HEK293 (cell line): ENCODE results near the gene ASXL2.

Experiments
- CTCF ChIA-PET: fragments of 350-600 bp; formaldehyde crosslinking; extraction: SDS; loops from one replicate; lab custom pipeline; 2021; ENCODE audit warnings: antibody characterized with exemption; lab: Yijun Ruan, JAX
- POLR2A ChIA-PET: fragments of 300-600 bp; formaldehyde crosslinking; extraction: SDS; loops from one replicate; lab custom pipeline; 2020; ENCODE audit warnings: antibody characterized with exemption, inconsistent platforms; lab: Yijun Ruan, JAX
- H3K27ac ChIP-seq: fragments of 200-500 bp; sonication (Bioruptor generic); 2 replicates; pipeline ENCODE4 v1.5.1; 2014; ENCODE audit warnings: low read depth, low read length, control low read depth, inconsistent platforms; ENCODE audit errors: extremely low read depth
- H3K36me3 ChIP-seq, 2 experiments: fragments of 200-500 bp in 1 of 2; sonication (Bioruptor generic) in 1 of 2; 1 replicate in 1 of 2; 2 replicates in 1 of 2; pipeline ENCODE4 v1.5.1; 2014 to 2017; ENCODE audit warnings: inconsistent platforms in 2 of 2, low read length in 2 of 2; ENCODE audit not compliant: control insufficient read depth in 2 of 2, insufficient read depth in 1 of 2
- H3K4me1 ChIP-seq: fragments of 200-500 bp; sonication (Bioruptor generic); 2 replicates; pipeline ENCODE4 v1.5.1; 2014; ENCODE audit warnings: mild to moderate bottlenecking, low read length, inconsistent platforms; ENCODE audit not compliant: control insufficient read depth, insufficient read depth
- H3K4me3 ChIP-seq: 2 replicates; pipeline ENCODE4 v1.5.1; 2011; ENCODE audit warnings: low read depth, mild to moderate bottlenecking, control low read depth, low read length, moderate library complexity
- H3K9me3 ChIP-seq: fragments of 200-500 bp; sonication (Bioruptor generic); 2 replicates; pipeline ENCODE4 v1.5.1; 2014; ENCODE audit warnings: low read depth, low read length, inconsistent platforms; ENCODE audit not compliant: control insufficient read depth, insufficient read depth
- EGR2 ChIP-seq: fragments of 450-650 bp; formaldehyde crosslinking; IDR thresholded peaks from 2 replicates; pipeline ENCODE4 v1.5.1; 2016; ENCODE audit warnings: low read depth, missing biosample characterization, missing genetic modification characterization
- GFI1B ChIP-seq: fragments of 450-650 bp; formaldehyde crosslinking; IDR thresholded peaks from 2 replicates; pipeline ENCODE4 v1.5.1; 2016; ENCODE audit warnings: missing biosample characterization, missing genetic modification characterization
- HOXC10 ChIP-seq: sonication (generic); formaldehyde crosslinking; IDR thresholded peaks from 2 replicates; pipeline ENCODE4 v1.8.1; 2023; ENCODE audit warnings: mild to moderate bottlenecking, missing genetic modification reagents
- MYNN ChIP-seq: fragments of 450-650 bp; formaldehyde crosslinking; IDR thresholded peaks from 2 replicates; pipeline ENCODE4 v1.5.1; 2016; ENCODE audit warnings: missing biosample characterization, missing genetic modification characterization, borderline replicate concordance
- RBAK ChIP-seq: fragments of 450-650 bp; formaldehyde crosslinking; IDR thresholded peaks from 2 replicates; pipeline ENCODE4 v1.5.1; 2016; ENCODE audit warnings: missing biosample characterization, missing genetic modification characterization
- SETDB1 ChIP-seq: IDR thresholded peaks from one replicate; pipeline ENCODE4 v1.6.1; 2017; ENCODE audit warnings: mild to moderate bottlenecking, low read length, moderate library complexity, mixed read lengths; ENCODE audit not compliant: insufficient read length
- SP2 ChIP-seq: fragments of 450-650 bp; formaldehyde crosslinking; IDR thresholded peaks from 2 replicates; pipeline ENCODE4 v1.5.1; 2016; ENCODE audit warnings: missing biosample characterization, missing genetic modification characterization
- ZBTB7A ChIP-seq: fragments of 450-650 bp; formaldehyde crosslinking; IDR thresholded peaks from 2 replicates; pipeline ENCODE4 v1.5.1; 2016; ENCODE audit warnings: low read depth, missing biosample characterization, missing genetic modification characterization
- ZFP37 ChIP-seq: fragments of 450-650 bp; formaldehyde crosslinking; IDR thresholded peaks from 2 replicates; pipeline ENCODE4 v1.5.1; 2016; ENCODE audit warnings: missing biosample characterization, missing genetic modification characterization
- ZFP41 ChIP-seq: fragments of 450-650 bp; formaldehyde crosslinking; IDR thresholded peaks from 2 replicates; pipeline ENCODE4 v1.5.1; 2016; ENCODE audit warnings: missing biosample characterization, missing genetic modification characterization, borderline replicate concordance
- ZNF133 ChIP-seq: fragments of 450-650 bp; formaldehyde crosslinking; IDR thresholded peaks from 2 replicates; pipeline ENCODE4 v1.5.1; 2016; ENCODE audit warnings: missing biosample characterization, missing genetic modification characterization
- ZNF140 ChIP-seq: fragments of 450-650 bp; formaldehyde crosslinking; IDR thresholded peaks from 2 replicates; pipeline ENCODE4 v1.5.1; 2016; ENCODE audit warnings: missing biosample characterization, missing genetic modification characterization
- ZNF169 ChIP-seq: fragments of 450-650 bp; formaldehyde crosslinking; IDR thresholded peaks from 2 replicates; pipeline ENCODE4 v1.5.1; 2016; ENCODE audit warnings: missing biosample characterization, missing genetic modification characterization
- ZNF24 ChIP-seq: fragments of 450-650 bp; formaldehyde crosslinking; IDR thresholded peaks from 2 replicates; pipeline ENCODE4 v1.5.1; 2016; ENCODE audit warnings: missing biosample characterization, missing genetic modification characterization
- ZNF266 ChIP-seq: fragments of 450-650 bp; formaldehyde crosslinking; IDR thresholded peaks from 2 replicates; pipeline ENCODE4 v1.5.1; 2016; ENCODE audit warnings: missing biosample characterization, missing genetic modification characterization, low read depth
- ZNF391 ChIP-seq: fragments of 450-650 bp; formaldehyde crosslinking; IDR thresholded peaks from 2 replicates; pipeline ENCODE4 v1.5.1; 2016; ENCODE audit warnings: low read depth, missing biosample characterization, missing genetic modification characterization, borderline replicate concordance
- ZNF423 ChIP-seq: fragments of 450-650 bp; formaldehyde crosslinking; IDR thresholded peaks from 2 replicates; pipeline ENCODE4 v1.5.1; 2016; ENCODE audit warnings: missing biosample characterization, missing genetic modification characterization
- ZNF433 ChIP-seq: fragments of 450-650 bp; formaldehyde crosslinking; IDR thresholded peaks from 2 replicates; pipeline ENCODE4 v1.5.1; 2016; ENCODE audit warnings: missing biosample characterization, missing genetic modification characterization, low read depth
- ZNF529 ChIP-seq: fragments of 450-650 bp; formaldehyde crosslinking; IDR thresholded peaks from 2 replicates; pipeline ENCODE4 v1.5.1; 2017; ENCODE audit warnings: missing genetic modification characterization, missing biosample characterization; ENCODE audit not compliant: insufficient replicate concordance
- ZNF664 ChIP-seq: fragments of 450-650 bp; formaldehyde crosslinking; IDR thresholded peaks from 2 replicates; pipeline ENCODE4 v1.5.1; 2016; ENCODE audit warnings: missing biosample characterization, missing genetic modification characterization
- ZNF830 ChIP-seq: fragments of 450-650 bp; IDR thresholded peaks from 2 replicates; pipeline ENCODE4 v1.5.0; 2018; ENCODE audit warnings: missing biosample characterization, missing genetic modification characterization, low read depth, mild to moderate bottlenecking, moderate library complexity
- ZXDB ChIP-seq: fragments of 450-650 bp; formaldehyde crosslinking; IDR thresholded peaks from 2 replicates; pipeline ENCODE4 v1.5.1; 2016; ENCODE audit warnings: missing biosample characterization, missing genetic modification characterization
- TF ChIP-seq, protein P1 (sequence below): fragments of 450-650 bp; formaldehyde crosslinking; IDR thresholded peaks from 2 replicates; pipeline ENCODE4 v1.5.1; 2016; ENCODE audit warnings: missing biosample characterization, missing genetic modification characterization, borderline replicate concordance
- TF ChIP-seq, protein P2 (sequence below): fragments of 450-650 bp; formaldehyde crosslinking; IDR thresholded peaks from 2 replicates; pipeline ENCODE4 v1.5.1; 2016; ENCODE audit warnings: missing biosample characterization, missing genetic modification characterization

The ASXL2 gene

DNA sequence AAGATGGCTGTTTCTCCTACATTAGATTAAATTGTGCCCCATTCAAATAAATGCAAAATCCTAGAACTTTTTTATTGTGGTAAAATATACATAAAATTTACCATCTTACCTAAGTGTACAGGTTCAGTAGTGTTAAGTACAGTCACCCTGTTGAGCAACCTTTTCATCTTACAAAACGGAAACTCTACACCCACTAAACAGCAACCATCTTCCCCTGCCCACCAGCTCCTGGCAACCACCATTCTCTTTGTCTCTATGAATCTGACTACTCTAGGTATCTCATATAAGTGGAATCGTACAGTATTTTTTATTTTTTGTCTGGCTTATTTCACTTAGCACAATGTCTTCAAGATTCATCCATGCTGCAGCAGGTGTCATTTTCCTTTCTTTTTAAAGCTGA is 53.0 kb downstream of the ASXL2 start:
- H3K36me3 ChIP-seq = no peaks in the 10 kb centered on the region
- no peak overlapping the region for H3K27ac ChIP-seq
- ChIA-PET CTCF (interaction anchor here (0.6 to 2.5 kb wide), 3 partner anchors 17 to 213 kb away, joined by 3 to 13 read pairs (median 3); no protein-coding TSS in a partner anchor), POLR2A (interaction anchor here (0.6 kb wide), 1 partner anchor 12 kb away, joined by 3 read pairs; no protein-coding TSS in a partner anchor)
- peaks cover 4% of the 10 kb centered on the region; the same call in 1 of the 2 replicates for H3K4me1 ChIP-seq
- no peak for TF ChIP-seq ZNF664 (tag by site-specific recombination)
- TF ChIP-seq ZNF169 = no peak
- TF ChIP-seq ZFP41 (tag by site-specific recombination) = no peak
- TF ChIP-seq HOXC10 (CRISPR knock-in tag) = no peak
- TF ChIP-seq ZNF133 (tag by site-specific recombination) = no peak
- no peak for TF ChIP-seq ZNF433 (tag by site-specific recombination)
- no peak for TF ChIP-seq ZBTB7A (tag by site-specific recombination)
- no peak for TF ChIP-seq ZNF24 (tag by site-specific recombination)
- no peak for TF ChIP-seq ZNF391 (tag by site-specific recombination)
- TF ChIP-seq EGR2 (tag by site-specific recombination) = no peak
- no peaks in the 10 kb centered on the region for H3K9me3 ChIP-seq
- H3K4me3 ChIP-seq = no peak overlapping the region

DNA sequence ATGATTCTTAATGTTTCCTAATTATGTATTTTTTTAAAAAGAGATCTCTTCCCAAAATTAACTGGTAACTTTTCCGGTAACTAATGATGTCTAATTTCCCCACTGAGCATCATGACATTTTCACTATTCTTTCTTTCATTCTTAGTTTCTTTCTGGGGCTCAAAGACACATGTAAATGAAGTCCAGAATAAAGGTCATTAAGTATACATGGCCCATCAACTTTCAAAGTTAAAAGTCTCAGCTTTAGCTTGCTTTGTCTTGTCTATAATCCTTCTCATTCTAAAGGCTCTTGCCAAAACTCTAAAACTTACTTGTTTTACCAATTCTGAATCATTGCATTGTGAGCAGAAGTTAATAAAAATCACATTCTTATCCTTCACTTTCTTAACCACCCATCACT is 53.6 kb downstream of the ASXL2 start:
- H3K4me3 ChIP-seq = no peak overlapping the region
- ChIA-PET POLR2A (interaction anchor here (0.6 to 0.7 kb wide), 2 partner anchors 13 to 15 kb away, joined by 3 read pairs; no protein-coding TSS in a partner anchor), CTCF (interaction anchor here (0.9 to 2.5 kb wide), 2 partner anchors 18 to 27 kb away, joined by 4 to 13 read pairs; no protein-coding TSS in a partner anchor)
- H3K36me3 ChIP-seq = no peaks in the 10 kb centered on the region
- TF ChIP-seq HOXC10 (CRISPR knock-in tag) (no peak), MYNN (tag by site-specific recombination) (no peak), ZFP37 (tag by site-specific recombination) (no peak), ZNF830 (tag by site-specific recombination) (no peak), ZNF140 (tag by site-specific recombination) (no peak), ZNF423 (no peak), ZXDB (no peak), ZNF266 (tag by site-specific recombination) (no peak), ZNF529 (tag by site-specific recombination) (no peak), SP2 (tag by site-specific recombination) (no peak), SETDB1 (no peak), GFI1B (no peak), ZNF24 (tag by site-specific recombination) (no peak), RBAK (tag by site-specific recombination) (no peak), ZFP41 (tag by site-specific recombination) (no peak)
- TF ChIP-seq, protein P1, sequence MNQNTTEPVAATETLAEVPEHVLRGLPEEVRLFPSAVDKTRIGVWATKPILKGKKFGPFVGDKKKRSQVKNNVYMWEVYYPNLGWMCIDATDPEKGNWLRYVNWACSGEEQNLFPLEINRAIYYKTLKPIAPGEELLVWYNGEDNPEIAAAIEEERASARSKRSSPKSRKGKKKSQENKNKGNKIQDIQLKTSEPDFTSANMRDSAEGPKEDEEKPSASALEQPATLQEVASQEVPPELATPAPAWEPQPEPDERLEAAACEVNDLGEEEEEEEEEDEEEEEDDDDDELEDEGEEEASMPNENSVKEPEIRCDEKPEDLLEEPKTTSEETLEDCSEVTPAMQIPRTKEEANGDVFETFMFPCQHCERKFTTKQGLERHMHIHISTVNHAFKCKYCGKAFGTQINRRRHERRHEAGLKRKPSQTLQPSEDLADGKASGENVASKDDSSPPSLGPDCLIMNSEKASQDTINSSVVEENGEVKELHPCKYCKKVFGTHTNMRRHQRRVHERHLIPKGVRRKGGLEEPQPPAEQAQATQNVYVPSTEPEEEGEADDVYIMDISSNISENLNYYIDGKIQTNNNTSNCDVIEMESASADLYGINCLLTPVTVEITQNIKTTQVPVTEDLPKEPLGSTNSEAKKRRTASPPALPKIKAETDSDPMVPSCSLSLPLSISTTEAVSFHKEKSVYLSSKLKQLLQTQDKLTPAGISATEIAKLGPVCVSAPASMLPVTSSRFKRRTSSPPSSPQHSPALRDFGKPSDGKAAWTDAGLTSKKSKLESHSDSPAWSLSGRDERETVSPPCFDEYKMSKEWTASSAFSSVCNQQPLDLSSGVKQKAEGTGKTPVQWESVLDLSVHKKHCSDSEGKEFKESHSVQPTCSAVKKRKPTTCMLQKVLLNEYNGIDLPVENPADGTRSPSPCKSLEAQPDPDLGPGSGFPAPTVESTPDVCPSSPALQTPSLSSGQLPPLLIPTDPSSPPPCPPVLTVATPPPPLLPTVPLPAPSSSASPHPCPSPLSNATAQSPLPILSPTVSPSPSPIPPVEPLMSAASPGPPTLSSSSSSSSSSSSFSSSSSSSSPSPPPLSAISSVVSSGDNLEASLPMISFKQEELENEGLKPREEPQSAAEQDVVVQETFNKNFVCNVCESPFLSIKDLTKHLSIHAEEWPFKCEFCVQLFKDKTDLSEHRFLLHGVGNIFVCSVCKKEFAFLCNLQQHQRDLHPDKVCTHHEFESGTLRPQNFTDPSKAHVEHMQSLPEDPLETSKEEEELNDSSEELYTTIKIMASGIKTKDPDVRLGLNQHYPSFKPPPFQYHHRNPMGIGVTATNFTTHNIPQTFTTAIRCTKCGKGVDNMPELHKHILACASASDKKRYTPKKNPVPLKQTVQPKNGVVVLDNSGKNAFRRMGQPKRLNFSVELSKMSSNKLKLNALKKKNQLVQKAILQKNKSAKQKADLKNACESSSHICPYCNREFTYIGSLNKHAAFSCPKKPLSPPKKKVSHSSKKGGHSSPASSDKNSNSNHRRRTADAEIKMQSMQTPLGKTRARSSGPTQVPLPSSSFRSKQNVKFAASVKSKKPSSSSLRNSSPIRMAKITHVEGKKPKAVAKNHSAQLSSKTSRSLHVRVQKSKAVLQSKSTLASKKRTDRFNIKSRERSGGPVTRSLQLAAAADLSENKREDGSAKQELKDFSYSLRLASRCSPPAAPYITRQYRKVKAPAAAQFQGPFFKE = no peak
- TF ChIP-seq, protein P2, sequence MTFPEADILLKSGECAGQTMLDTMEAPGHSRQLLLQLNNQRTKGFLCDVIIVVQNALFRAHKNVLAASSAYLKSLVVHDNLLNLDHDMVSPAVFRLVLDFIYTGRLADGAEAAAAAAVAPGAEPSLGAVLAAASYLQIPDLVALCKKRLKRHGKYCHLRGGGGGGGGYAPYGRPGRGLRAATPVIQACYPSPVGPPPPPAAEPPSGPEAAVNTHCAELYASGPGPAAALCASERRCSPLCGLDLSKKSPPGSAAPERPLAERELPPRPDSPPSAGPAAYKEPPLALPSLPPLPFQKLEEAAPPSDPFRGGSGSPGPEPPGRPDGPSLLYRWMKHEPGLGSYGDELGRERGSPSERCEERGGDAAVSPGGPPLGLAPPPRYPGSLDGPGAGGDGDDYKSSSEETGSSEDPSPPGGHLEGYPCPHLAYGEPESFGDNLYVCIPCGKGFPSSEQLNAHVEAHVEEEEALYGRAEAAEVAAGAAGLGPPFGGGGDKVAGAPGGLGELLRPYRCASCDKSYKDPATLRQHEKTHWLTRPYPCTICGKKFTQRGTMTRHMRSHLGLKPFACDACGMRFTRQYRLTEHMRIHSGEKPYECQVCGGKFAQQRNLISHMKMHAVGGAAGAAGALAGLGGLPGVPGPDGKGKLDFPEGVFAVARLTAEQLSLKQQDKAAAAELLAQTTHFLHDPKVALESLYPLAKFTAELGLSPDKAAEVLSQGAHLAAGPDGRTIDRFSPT (tag by site-specific recombination) = no peak
- H3K27ac ChIP-seq = no peak overlapping the region
- no peaks in the 10 kb centered on the region for H3K9me3 ChIP-seq
- peaks cover 4% of the 10 kb centered on the region; the same call in 1 of the 2 replicates for H3K4me1 ChIP-seq
